IMR-90 (cell line): Measurements from ENCODE around the gene PCGF2. TPM values are rescaled to one million over a fixed set of nuclear protein-coding genes. Genes with fewer than 3 reads are reported as not detected.

Experiments used
- ATAC-seq: fragments of 200-7000 bp; cut with Tn5 transposase; 2 replicates; pipeline ENCODE4 v1.9.1; 2020; ENCODE audit warnings: low read depth, mild to moderate bottlenecking, moderate library complexity
- BruUV-seq: library from RNA; stranded (reverse); fragments of 400-500 nt; replicated peaks from 2 replicates; lab custom pipeline; 2021; lab: Mats Ljungman, UMichigan
- CTCF ChIA-PET: fragments of 300-600 bp; formaldehyde crosslinking; extraction: SDS; loops from one replicate; lab custom pipeline; 2021; ENCODE audit warnings: antibody characterized with exemption; lab: Yijun Ruan, JAX
- POLR2A ChIA-PET: fragments of 300-600 bp; sonication (Branson Sonifier 250); formaldehyde crosslinking; loops from one replicate; lab custom pipeline; 2022; ENCODE audit warnings: antibody characterized with exemption; ENCODE audit not compliant: unreplicated experiment; lab: Charles Lee
- DNase-seq: peaks from one replicate; pipeline ENCODE4 v3.0.0; 2013
- H2AFZ ChIP-seq: replicated peaks from 2 replicates; pipeline ENCODE3; 2013; ENCODE audit warnings: low read length, mild to moderate bottlenecking; ENCODE audit not compliant: poor library complexity
- H2AK5ac ChIP-seq: 2 replicates; pipeline ENCODE4 v1.6.1; 2013; ENCODE audit warnings: low read depth, low read length, inconsistent platforms
- H2AK9ac ChIP-seq: replicated peaks from 2 replicates; pipeline ENCODE3; 2013; ENCODE audit warnings: mild to moderate bottlenecking, low read depth, low read length, moderate library complexity; ENCODE audit not compliant: poor library complexity
- H2BK120ac ChIP-seq: 2 replicates; pipeline ENCODE4 v1.6.1; 2013; ENCODE audit warnings: low read depth, low read length, inconsistent platforms
- H2BK15ac ChIP-seq: 3 replicates; pipeline ENCODE4 v1.6.1; 2013; ENCODE audit warnings: low read depth, low read length, inconsistent platforms
- H2BK20ac ChIP-seq: 2 replicates; pipeline ENCODE4 v1.6.1; 2013; ENCODE audit warnings: low read depth, mild to moderate bottlenecking, inconsistent platforms, low read length, moderate library complexity
- H2BK5ac ChIP-seq: 2 replicates; pipeline ENCODE4 v1.6.1; 2013; ENCODE audit warnings: mild to moderate bottlenecking, low read depth, low read length, inconsistent platforms; ENCODE audit not compliant: poor library complexity, severe bottlenecking
- H3K14ac ChIP-seq: replicated peaks from 2 replicates; pipeline ENCODE4 v1.6.1; 2013; ENCODE audit warnings: low read depth, low read length, inconsistent platforms
- H3K18ac ChIP-seq: 2 replicates; pipeline ENCODE4 v1.6.1; 2013; ENCODE audit warnings: low read depth, low read length, control low read depth
- H3K23ac ChIP-seq: 2 replicates; pipeline ENCODE4 v1.6.1; 2013; ENCODE audit warnings: low read depth, low read length, inconsistent platforms
- H3K27ac ChIP-seq: 2 replicates; pipeline ENCODE4 v1.5.1; 2013; ENCODE audit warnings: mild to moderate bottlenecking, control low read depth, low read length; ENCODE audit not compliant: insufficient read depth
- H3K27me3 ChIP-seq: 2 replicates; pipeline ENCODE4 v1.6.1; 2013; ENCODE audit warnings: low read length; ENCODE audit not compliant: control insufficient read depth, insufficient read depth
- H3K36me3 ChIP-seq: 2 replicates; pipeline ENCODE4 v1.6.1; 2013; ENCODE audit warnings: low read length, mixed read lengths; ENCODE audit not compliant: control insufficient read depth, insufficient read depth
- H3K4ac ChIP-seq: 2 replicates; pipeline ENCODE4 v1.6.1; 2013; ENCODE audit warnings: low read depth, low read length, inconsistent platforms
- H3K4me1 ChIP-seq: 2 replicates; pipeline ENCODE4 v1.6.1; 2013; ENCODE audit warnings: low read length, mixed read lengths; ENCODE audit not compliant: control insufficient read depth, insufficient read depth
- H3K4me2 ChIP-seq: 2 replicates; pipeline ENCODE4 v1.6.1; 2013; ENCODE audit warnings: low read depth, mild to moderate bottlenecking, control low read depth, low read length, moderate library complexity
- H3K4me3 ChIP-seq: 2 replicates; pipeline ENCODE4 v1.5.1; 2013; ENCODE audit warnings: low read depth, mild to moderate bottlenecking, control low read depth, low read length, moderate library complexity; ENCODE audit not compliant: insufficient read depth
- H3K56ac ChIP-seq: 2 replicates; pipeline ENCODE4 v1.6.1; 2013; ENCODE audit warnings: low read length, inconsistent platforms; ENCODE audit not compliant: insufficient read depth; ENCODE audit errors: extremely low read depth
- H3K79me1 ChIP-seq, 2 experiments: 2 replicates each; pipeline ENCODE4 v1.6.1; 2013; ENCODE audit warnings: low read length in 2 of 2, inconsistent platforms in 1 of 2, low read depth in 1 of 2
- H3K9ac ChIP-seq: 2 replicates; pipeline ENCODE4 v1.6.1; 2013; ENCODE audit warnings: low read depth, low read length, control low read depth
- H3K9me1 ChIP-seq: 2 replicates; pipeline ENCODE4 v1.6.1; 2013; ENCODE audit warnings: low read length, inconsistent platforms; ENCODE audit not compliant: insufficient read depth
- H3K9me3 ChIP-seq: 2 replicates; pipeline ENCODE4 v1.6.1; 2013; ENCODE audit warnings: low read length; ENCODE audit not compliant: control insufficient read depth, insufficient read depth
- H4K20me1 ChIP-seq: 2 replicates; pipeline ENCODE4 v1.6.1; 2013; ENCODE audit warnings: low read length, inconsistent platforms; ENCODE audit not compliant: insufficient read depth
- H4K5ac ChIP-seq: 2 replicates; pipeline ENCODE4 v1.6.1; 2013; ENCODE audit warnings: mild to moderate bottlenecking, low read depth, low read length, control low read depth
- H4K8ac ChIP-seq, 2 experiments: 2 replicates each; pipeline ENCODE4 v1.6.1; 2013; ENCODE audit warnings: low read depth in 2 of 2, low read length in 2 of 2, control low read depth in 1 of 2, inconsistent platforms in 1 of 2
- H4K91ac ChIP-seq: 2 replicates; pipeline ENCODE4 v1.6.1; 2013; ENCODE audit warnings: low read depth, low read length, inconsistent platforms; ENCODE audit not compliant: insufficient read depth
- BHLHE40 ChIP-seq: fragments of 150-350 bp; IDR thresholded peaks from 2 replicates; pipeline ENCODE4 v1.6.1; 2016; ENCODE audit warnings: mild to moderate bottlenecking, low read depth, low read length
- CHD1 ChIP-seq: IDR thresholded peaks from 2 replicates; pipeline ENCODE4 v1.6.1; 2012; ENCODE audit warnings: low read depth, low read length, improper control_type of control experiment
- CTCF ChIP-seq: conservative IDR thresholded peaks from 2 replicates; pipeline ENCODE4 v1.5.1; 2012; ENCODE audit warnings: mild to moderate bottlenecking, low read depth, low read length, improper control_type of control experiment
- MAFK ChIP-seq: IDR thresholded peaks from 2 replicates; pipeline ENCODE4 v1.6.1; 2012; ENCODE audit warnings: low read depth, low read length, improper control_type of control experiment
- MAZ ChIP-seq: IDR thresholded peaks from 2 replicates; pipeline ENCODE4 v1.6.1; 2012; ENCODE audit warnings: low read depth, mild to moderate bottlenecking, low read length, improper control_type of control experiment, moderate library complexity, borderline replicate concordance
- MXI1 ChIP-seq: IDR thresholded peaks from 2 replicates; pipeline ENCODE4 v1.6.1; 2012; ENCODE audit warnings: low read depth, mild to moderate bottlenecking, low read length, moderate library complexity, borderline replicate concordance
- NFE2L2 ChIP-seq: fragments of 150-350 bp; IDR thresholded peaks from 2 replicates; pipeline ENCODE4 v1.6.1; 2016; ENCODE audit warnings: low read depth, mild to moderate bottlenecking, low read length
- POLR2A ChIP-seq: IDR thresholded peaks from 2 replicates; pipeline ENCODE4 v1.6.1; 2012; ENCODE audit warnings: mild to moderate bottlenecking, low read depth, low read length
- RAD21 ChIP-seq: IDR thresholded peaks from 2 replicates; pipeline ENCODE4 v1.6.1; 2012; ENCODE audit warnings: low read length, improper control_type of control experiment
- RCOR1 ChIP-seq: IDR thresholded peaks from 2 replicates; pipeline ENCODE4 v1.6.1; 2012; ENCODE audit warnings: mild to moderate bottlenecking, low read length, improper control_type of control experiment; ENCODE audit not compliant: insufficient replicate concordance
- USF2 ChIP-seq: fragments of 150-350 bp; IDR thresholded peaks from 2 replicates; pipeline ENCODE4 v1.6.1; 2017; ENCODE audit warnings: mild to moderate bottlenecking, antibody characterized with exemption, low read length, low read depth
- WGBS, 2 experiments: methylation state at CpG; one replicate each; pipeline versions ENCODE4 v1.1.5 to v1.1.7; 2013; ENCODE audit warnings: missing lambda C conversion rate in 2 of 2; ENCODE audit not compliant: insufficient read length in 1 of 2; ENCODE audit errors: extremely low coverage in 2 of 2; 5-methylcytosine and 5-hydroxymethylcytosine counted together
- dilution Hi-C: fragments of 300-500 bp; cut with HindIII; formaldehyde crosslinking; loops from one replicate; pipeline ENCODE4 v1.14.3; 2018; ENCODE audit warnings: low sequenced_read_pairs; ENCODE audit not compliant: unreplicated experiment
- in situ Hi-C: fragments of 300-500 bp; cut with MboI; formaldehyde crosslinking; loops from 3 replicates; pipeline ENCODE4 v1.14.3; 2019; ENCODE audit warnings: low sequenced_read_pairs, inconsistent platforms, mixed read lengths
- intact Hi-C: fragments of 100-400 bp; cut with micrococcal nuclease; formaldehyde crosslinking; loops from 2 replicates; pipeline ENCODE4 v1.10.0; 2022
- polyA plus RNA-seq, 3 experiments: library from polyadenylated mRNA; depleted of rRNA; stranded (reverse); fragments of >200 nt; gene quantifications; 2 replicates each; pipeline ENCODE4 v1.2.3, GENCODE V29; 2012; ENCODE audit warnings: low replicate concordance in 1 of 3
- total RNA-seq: library from RNA; depleted of rRNA; stranded (reverse); fragments of >200 nt; gene quantifications from 2 replicates; pipeline ENCODE4 v1.2.3, GENCODE V29; 2012
- TF ChIP-seq, protein P1 (sequence below): fragments of 150-350 bp; IDR thresholded peaks from 2 replicates; pipeline ENCODE4 v1.6.1; 2016; ENCODE audit warnings: low read depth, mild to moderate bottlenecking, low read length, moderate library complexity, borderline replicate concordance

PCGF2 gene
- total and polyA plus RNA-seq, 2 of the 4 experiments (the other 2 are of a cell fraction), result 1.1 to 18.2 TPM

DNA sequence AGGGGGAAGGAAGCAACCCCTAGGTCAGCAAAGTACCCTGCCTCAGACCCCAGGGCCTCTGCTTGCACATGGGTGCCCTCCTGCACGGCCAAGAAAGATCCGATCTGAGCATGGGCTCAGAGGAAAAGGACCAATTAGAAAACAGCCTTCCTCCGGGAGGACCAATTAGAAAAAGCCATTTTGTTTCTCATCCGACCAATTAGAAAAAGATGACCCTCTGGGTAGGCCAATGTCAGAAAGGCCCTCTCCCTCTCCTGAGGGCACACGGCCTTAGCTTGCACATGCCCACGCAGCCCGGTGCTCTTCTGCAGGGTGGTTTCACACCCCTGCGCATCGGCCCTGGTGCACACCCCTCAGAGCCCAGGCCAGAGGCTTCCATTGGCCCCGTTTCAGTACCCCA lies 23.1 kb downstream of the PCGF2 start:
- dilution Hi-C loops, result no loop called here
- Histone ChIP-seq H3K4me2 (no peak overlapping the region), H4K8ac (no peak overlapping the region), H3K9ac (no peak overlapping the region), H2AK5ac (no peak overlapping the region), H3K27me3 (no peaks in the 10 kb centered on the region), H2AK9ac (no peak overlapping the region), H4K5ac (no peak overlapping the region), H3K4ac (no peak overlapping the region), H2BK5ac (no peak overlapping the region), H3K4me3 (no peak overlapping the region), H4K91ac (no peak overlapping the region), H3K79me1 (peaks cover 4 to 8% of the 10 kb centered on the region in 2 experiments; a peak in 1 of 4 replicates), H2BK20ac (no peak overlapping the region), H3K18ac (no peak overlapping the region), H3K36me3 (peaks cover 28% of the 10 kb centered on the region), H2AFZ (peak overlapping the region; percentile 32), H3K9me3 (no peaks in the 10 kb centered on the region), H3K27ac (no peak overlapping the region), H3K9me1 (0 out of 2 replicates have a peak, but pooled peaks cover 11% of the 10 kb centered on the region), H4K20me1 (no peaks in the 10 kb centered on the region), H2BK15ac (no peak overlapping the region), H3K23ac (no peak overlapping the region), H3K4me1 (peaks cover 2% of the 10 kb centered on the region), H3K14ac (no peak overlapping the region), H3K56ac (no peak overlapping the region), H2BK120ac (no peak overlapping the region)
- ChIA-PET POLR2A (no interaction called here), CTCF (no interaction called here)
- 82% methylated on average over 9 of the region's 10 CpGs; no CpG with 5 or more reads in 1 of the 2 experiments for WGBS, 2 experiments
- no TSS peak for BruUV-seq
- ATAC-seq (no peak), DNase-seq (no peak)
- in situ Hi-C loops, result no loop called here
- TF ChIP-seq USF2, result no peak
- TF ChIP-seq CHD1, result no peak
- no peak for TF ChIP-seq RAD21
- no peak for TF ChIP-seq CTCF
- TF ChIP-seq RCOR1, result no peak
- TF ChIP-seq, protein P1, sequence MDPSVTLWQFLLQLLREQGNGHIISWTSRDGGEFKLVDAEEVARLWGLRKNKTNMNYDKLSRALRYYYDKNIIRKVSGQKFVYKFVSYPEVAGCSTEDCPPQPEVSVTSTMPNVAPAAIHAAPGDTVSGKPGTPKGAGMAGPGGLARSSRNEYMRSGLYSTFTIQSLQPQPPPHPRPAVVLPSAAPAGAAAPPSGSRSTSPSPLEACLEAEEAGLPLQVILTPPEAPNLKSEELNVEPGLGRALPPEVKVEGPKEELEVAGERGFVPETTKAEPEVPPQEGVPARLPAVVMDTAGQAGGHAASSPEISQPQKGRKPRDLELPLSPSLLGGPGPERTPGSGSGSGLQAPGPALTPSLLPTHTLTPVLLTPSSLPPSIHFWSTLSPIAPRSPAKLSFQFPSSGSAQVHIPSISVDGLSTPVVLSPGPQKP, result no peak
- no peak for TF ChIP-seq NFE2L2
- TF ChIP-seq MXI1, result no peak
- TF ChIP-seq MAZ, result no peak
- no peak for TF ChIP-seq POLR2A
- no peak for TF ChIP-seq MAFK
- no peak for TF ChIP-seq BHLHE40
- intact Hi-C loops, result no loop called here
